ENCODE measurements around the gene AUNIP. TPM values are rescaled to one million over a fixed set of nuclear protein-coding genes. Genes with fewer than 3 reads are reported as not detected.

AUNIP gene
- 0.12 and 0.20 TPM in 2 replicates for total RNA-seq

GRCh38 chr1:25858906-25859789 lies at the start of gene AUNIP:
Gene AUNIP (minus strand): TSS chr1:25859457. CDS start chr1:25859357, 100 bp downstream.

GRCh38 chr1:25905680-25906643 lies 46.7 kb upstream of the AUNIP start, which contains the start of gene STMN1:
Gene STMN1 (minus strand): TSS chr1:25906419. CDS start chr1:25904676, 1,743 bp downstream.

GRCh38 chr1:25875154-25875855 lies 16.0 kb upstream of the AUNIP start, which contains the start of gene PAQR7:
Gene PAQR7 (minus strand): TSS chr1:25875708. CDS start chr1:25863839, 11,869 bp downstream.

GRCh38 chr1:25819491-25820246 lies 39.6 kb downstream of the AUNIP start, which contains the start of gene MTFR1L:
Gene MTFR1L (plus strand): TSS chr1:25819954. CDS start chr1:25823105, 3,151 bp downstream.

GRCh38 chr1:25799935-25800702 lies 59.1 kb downstream of the AUNIP start, which contains the start of gene SELENON:
Gene SELENON (plus strand): TSS chr1:25800193. CDS start chr1:25800231, 38 bp downstream.

Other genes with a start within 250 kb of the AUNIP start
- 25.3 and 26.1 TPM in 2 replicates for gene MAN1C1, start 242.7 kb downstream of the AUNIP start, total RNA-seq
- 86.4 and 86.9 TPM in 2 replicates for gene SELENON, start 59.3 kb downstream of the AUNIP start, total RNA-seq
- 47.2 and 51.3 TPM in 2 replicates for gene MTFR1L, start 39.5 kb downstream of the AUNIP start, total RNA-seq
- gene PAQR7, start 16.3 kb upstream of the AUNIP start, total RNA-seq, result 6.0 and 7.4 TPM in 2 replicates
- gene STMN1, start 47.0 kb upstream of the AUNIP start, total RNA-seq, result 9.8 and 22.9 TPM in 2 replicates
- gene PAFAH2, start 138.6 kb upstream of the AUNIP start, total RNA-seq, result 4.7 and 6.0 TPM in 2 replicates
- gene EXTL1, start 162.3 kb upstream of the AUNIP start, total RNA-seq, result 0.37 and 0.49 TPM in 2 replicates
- gene SLC30A2, start 186.7 kb upstream of the AUNIP start, total RNA-seq, result not detected in 2 replicates
- gene TRIM63, start 208.2 kb upstream of the AUNIP start, total RNA-seq, result not detected in 2 replicates